Left colon (tissue), 2 donors: Measurements from ENCODE around the gene FSTL4. TPM values are rescaled to one million over a fixed set of nuclear protein-coding genes. Genes with fewer than 3 reads are reported as not detected.

Experiments
- microRNA-seq, 2 donors: library from miRNA; unstranded; fragments of <30 nt; microRNA quantifications; one replicate each; pipeline versions ENCODE4 v1.1.0 to v1.2.0, GENCODE V29; 2020
- total RNA-seq, 2 donors: library from RNA; stranded (reverse); fragmentation: NEBNext Ultra II Directional; extraction: Animal tissue kit (Norgen Biotek cat#: 25700); gene quantifications; one replicate each; pipeline ENCODE4 v1.2.1, GENCODE V29; 2021
- donor health status: DM: no; HTN: no; CAD: no.
- donor health status: DM: yes; HTN: yes; CAD: no.

Gene FSTL4
- total RNA-seq, 2 donors from 2014 or later: 0.34 to 0.39 TPM

Small RNAs within 50 kb of the gene (microRNA-seq; reads per million reads assigned to microRNA genes)
- 0 reads per million in 2 donors for gene MIR1289-2
